Activated T-cell treated with anti-CD3 and anti-CD28 coated beads, Interleukin-2, amount 50 U/mL, for 72 hours (primary cell): ENCODE data around the gene SRD5A3. TPM values are rescaled to one million over a fixed set of nuclear protein-coding genes. Genes with fewer than 3 reads are reported as not detected.

Experiments
- ATAC-seq, 2 donors: fragments of 150-1000 bp; cut with Tn5 transposase; replicated peaks in 1 of 2; 2 replicates each; pipeline ENCODE4 v1.10.0; 2021; ENCODE audit warnings: moderate library complexity in 2 of 2, mild to moderate bottlenecking in 1 of 2
- DNase-seq, 2 donors: peaks; one replicate each; pipeline ENCODE4 v3.0.0; 2021 to 2022; ENCODE audit warnings: mixed read lengths in 1 of 2
- H3K27ac Mint-ChIP-seq: one replicate; pipeline ENCODE4 v1.8.0; 2022; ENCODE audit warnings: mild to moderate bottlenecking, moderate library complexity, mixed read lengths
- H3K27me3 Mint-ChIP-seq: one replicate; pipeline ENCODE4 v1.8.0; 2022; ENCODE audit warnings: low read depth, mixed read lengths
- H3K36me3 Mint-ChIP-seq, 2 donors: one replicate each; pipeline ENCODE4 v1.8.0; 2022; ENCODE audit warnings: mixed read lengths in 2 of 2, mild to moderate bottlenecking in 1 of 2; ENCODE audit not compliant: insufficient read depth in 2 of 2
- H3K4me1 Mint-ChIP-seq: one replicate; pipeline ENCODE4 v1.8.0; 2022; ENCODE audit warnings: low read depth, mixed read lengths
- H3K4me3 Mint-ChIP-seq, 2 donors: one replicate each; pipeline ENCODE4 v1.8.0; 2022; ENCODE audit warnings: mild to moderate bottlenecking in 2 of 2, mixed read lengths in 2 of 2, moderate library complexity in 2 of 2
- H3K9me3 Mint-ChIP-seq, 2 donors: one replicate each; pipeline ENCODE4 v1.8.0; 2022; ENCODE audit warnings: mixed read lengths in 2 of 2
- total RNA-seq, 2 donors: library from RNA; stranded (reverse); gene quantifications; one replicate each; pipeline ENCODE4 v1.2.3, GENCODE V29; 2022

SRD5A3 gene
- total RNA-seq, 2 donors from 2014 or later, result 30.0 to 40.3 TPM

- Mint-ChIP-seq H3K4me3 (no peak overlapping the region), H3K27me3 (no peaks in the 10 kb centered on the region), H3K9me3 (no peaks in the 10 kb centered on the region), H3K36me3 (peaks cover 1 to 10% of the 10 kb centered on the region in 2 donors), H3K4me1 (no peaks in the 10 kb centered on the region), H3K27ac (no peak overlapping the region)
- ATAC-seq (no peak), DNase-seq (no peak)
Measured at GRCh38 chr4:55366621-55367020, 20.6 kb downstream of the SRD5A3 start.

- Mint-ChIP-seq H3K36me3 (peaks cover 1 to 7% of the 10 kb centered on the region in 2 donors), H3K4me1 (no peaks in the 10 kb centered on the region), H3K4me3 (no peak overlapping the region), H3K9me3 (no peaks in the 10 kb centered on the region), H3K27me3 (no peaks in the 10 kb centered on the region), H3K27ac (no peak overlapping the region)
- ATAC-seq (no peak), DNase-seq (no peak)
Measured at GRCh38 chr4:55367084-55367722, 21.2 kb downstream of the SRD5A3 start.

GRCh38 chr4:55369968-55370367, 23.9 kb downstream of the SRD5A3 start:
- ATAC-seq (no peak), DNase-seq (no peak)
- H3K36me3 Mint-ChIP-seq, result peaks cover 0 to 3% of the 10 kb centered on the region in 2 donors
- no peak overlapping the region for H3K4me3 Mint-ChIP-seq
- H3K4me1 Mint-ChIP-seq, result no peaks in the 10 kb centered on the region
- no peaks in the 10 kb centered on the region for H3K9me3 Mint-ChIP-seq
- no peaks in the 10 kb centered on the region for H3K27me3 Mint-ChIP-seq
- no peak overlapping the region for H3K27ac Mint-ChIP-seq

- H3K4me1 Mint-ChIP-seq, result no peaks in the 10 kb centered on the region
Measured at GRCh38 chr4:55372259-55372658, 26.2 kb downstream of the SRD5A3 start.

GRCh38 chr4:55373461-55373860, 27.4 kb downstream of the SRD5A3 start:
- no peak overlapping the region for H3K4me3 Mint-ChIP-seq
- ATAC-seq (no peak), DNase-seq (no peak)
- no peaks in the 10 kb centered on the region for H3K9me3 Mint-ChIP-seq
- no peaks in the 10 kb centered on the region for H3K36me3 Mint-ChIP-seq
- peaks cover under 1% of the 10 kb centered on the region for H3K4me1 Mint-ChIP-seq
- no peaks in the 10 kb centered on the region for H3K27me3 Mint-ChIP-seq
- H3K27ac Mint-ChIP-seq, result no peak overlapping the region

More at GRCh38 chr4:55372259-55372658, 26.2 kb downstream of the SRD5A3 start:
- DNase-seq (no peak), ATAC-seq (no peak)
- H3K27me3 Mint-ChIP-seq, result no peaks in the 10 kb centered on the region
- H3K4me3 Mint-ChIP-seq, result no peak overlapping the region
- no peak overlapping the region for H3K27ac Mint-ChIP-seq
- H3K9me3 Mint-ChIP-seq, result no peaks in the 10 kb centered on the region
- peaks cover 0 to under 1% of the 10 kb centered on the region in 2 donors for H3K36me3 Mint-ChIP-seq

GRCh38 chr4:55376698-55377097, 30.7 kb downstream of the SRD5A3 start:
- DNase-seq, result no peak
- Mint-ChIP-seq H3K27me3 (no peaks in the 10 kb centered on the region), H3K4me3 (no peak overlapping the region), H3K27ac (no peak overlapping the region), H3K9me3 (no peaks in the 10 kb centered on the region), H3K4me1 (peaks cover 5% of the 10 kb centered on the region), H3K36me3 (no peaks in the 10 kb centered on the region)
- ATAC-seq, result no peak

GRCh38 chr4:55378617-55379467, 32.8 kb downstream of the SRD5A3 start:
- no peak overlapping the region for H3K27ac Mint-ChIP-seq
- H3K36me3 Mint-ChIP-seq, result no peaks in the 10 kb centered on the region
- ATAC-seq, result no peak
- H3K27me3 Mint-ChIP-seq, result no peaks in the 10 kb centered on the region
- DNase-seq, result no peak
- peaks cover 5% of the 10 kb centered on the region for H3K4me1 Mint-ChIP-seq
- H3K9me3 Mint-ChIP-seq, result no peaks in the 10 kb centered on the region
- no peak overlapping the region for H3K4me3 Mint-ChIP-seq

GRCh38 chr4:55380576-55380975, 34.5 kb downstream of the SRD5A3 start:
- Mint-ChIP-seq H3K4me1 (peaks cover 13% of the 10 kb centered on the region), H3K27me3 (no peaks in the 10 kb centered on the region), H3K4me3 (no peak overlapping the region), H3K36me3 (no peaks in the 10 kb centered on the region), H3K9me3 (no peaks in the 10 kb centered on the region), H3K27ac (no peak overlapping the region)
- DNase-seq (no peak), ATAC-seq (no peak)

- Mint-ChIP-seq H3K4me3 (no peak overlapping the region), H3K4me1 (peaks cover 23% of the 10 kb centered on the region), H3K9me3 (no peaks in the 10 kb centered on the region), H3K27me3 (no peaks in the 10 kb centered on the region), H3K27ac (no peak overlapping the region), H3K36me3 (no peaks in the 10 kb centered on the region)
- ATAC-seq (no peak), DNase-seq (no peak)
Measured at GRCh38 chr4:55381502-55381901, 35.5 kb downstream of the SRD5A3 start.

GRCh38 chr4:55382488-55383003, 36.5 kb downstream of the SRD5A3 start:
- Mint-ChIP-seq H3K27me3 (no peaks in the 10 kb centered on the region), H3K36me3 (no peaks in the 10 kb centered on the region), H3K4me1 (peaks cover 31% of the 10 kb centered on the region), H3K4me3 (no peak overlapping the region), H3K27ac (no peak overlapping the region), H3K9me3 (no peaks in the 10 kb centered on the region)
- ATAC-seq, result no peak
- DNase-seq, result no peak

- ATAC-seq (peak; percentile 67 to 84), DNase-seq (peak in 1 of 2 donors; percentile 19)
- no peaks in the 10 kb centered on the region for H3K27me3 Mint-ChIP-seq
- H3K27ac Mint-ChIP-seq, result peak overlapping the region; percentile 38
- H3K9me3 Mint-ChIP-seq, result no peaks in the 10 kb centered on the region
- peaks cover 27% of the 10 kb centered on the region for H3K4me1 Mint-ChIP-seq
- H3K4me3 Mint-ChIP-seq, result no peak overlapping the region
- no peaks in the 10 kb centered on the region for H3K36me3 Mint-ChIP-seq
Measured at GRCh38 chr4:55385201-55385649, 39.2 kb downstream of the SRD5A3 start.

GRCh38 chr4:55386073-55386472, 40.0 kb downstream of the SRD5A3 start:
- Mint-ChIP-seq H3K27me3 (no peaks in the 10 kb centered on the region), H3K36me3 (no peaks in the 10 kb centered on the region), H3K27ac (no peak overlapping the region), H3K4me1 (peaks cover 27% of the 10 kb centered on the region), H3K9me3 (no peaks in the 10 kb centered on the region), H3K4me3 (no peak overlapping the region)
- peak in 1 of 2 donors; percentile 39 for ATAC-seq
- no peak for DNase-seq

GRCh38 chr4:55386840-55387239, 40.8 kb downstream of the SRD5A3 start:
- peaks cover 27% of the 10 kb centered on the region for H3K4me1 Mint-ChIP-seq
- H3K4me3 Mint-ChIP-seq, result no peak overlapping the region
- H3K27ac Mint-ChIP-seq, result no peak overlapping the region
- H3K36me3 Mint-ChIP-seq, result no peaks in the 10 kb centered on the region
- no peak for ATAC-seq
- H3K9me3 Mint-ChIP-seq, result no peaks in the 10 kb centered on the region
- no peaks in the 10 kb centered on the region for H3K27me3 Mint-ChIP-seq
- no peak for DNase-seq
